SK-N-DZ (cell line): ENCODE data around the gene HS6ST3. TPM values are rescaled to one million over a fixed set of nuclear protein-coding genes. Genes with fewer than 3 reads are reported as not detected.
"Not testable (repeated sequence)": the region's sequence is repeated elsewhere in the genome, so short reads cannot be mapped to it uniquely, and the experiment has no call there.

Source experiments
- DNase-seq: peaks from one replicate; pipeline ENCODE4 v3.0.0-alpha.2; 2015; ENCODE audit warnings: low spot score
- polyA plus RNA-seq, 2 experiments: library from polyadenylated mRNA; depleted of rRNA; stranded (reverse); fragments of >200 nt; gene quantifications; 2 replicates each; pipeline ENCODE4 v1.2.3, GENCODE V29; 2014

The HS6ST3 gene
- 9.8 and 10.8 TPM in 2 replicates for polyA plus RNA-seq (2014; cell fraction: cytosol; rRNA removed)
- 12.9 and 15.8 TPM in 2 replicates for polyA plus RNA-seq (2014; cell fraction: nucleus; rRNA removed)

GRCh38 chr13:96089749-96090239 is at the start of gene HS6ST3:
Gene HS6ST3, plus strand, starts transcription at chr13:96090107.
- DNase-seq, result peak; percentile 79

GRCh38 chr13:96041326-96042110 is 48.4 kb upstream of the HS6ST3 start:
- no peak for DNase-seq

- DNase-seq, result no peak
Measured at GRCh38 chr13:96044238-96044637, 45.7 kb upstream of the HS6ST3 start.

- not testable (repeated sequence) for DNase-seq
Measured at GRCh38 chr13:96046449-96047126, 43.3 kb upstream of the HS6ST3 start.

- DNase-seq, result not testable (repeated sequence)
Measured at GRCh38 chr13:96050955-96051354, 39.0 kb upstream of the HS6ST3 start.

- DNase-seq, result not testable (repeated sequence)
Measured at GRCh38 chr13:96051491-96051890, 38.4 kb upstream of the HS6ST3 start.

- not testable (repeated sequence) for DNase-seq
Measured at GRCh38 chr13:96051946-96052345, 38.0 kb upstream of the HS6ST3 start.

GRCh38 chr13:96052656-96053002 is 37.3 kb upstream of the HS6ST3 start:
- peak; percentile 41 for DNase-seq

- DNase-seq, result peak; percentile 92
Measured at GRCh38 chr13:96053003-96053703, 36.8 kb upstream of the HS6ST3 start, which contains the start of gene UGGT2. Gene UGGT2, minus strand, starts transcription at chr13:96053401. Its CDS starts 89 bp downstream, at chr13:96053312.

GRCh38 chr13:96065849-96066248 is 24.1 kb upstream of the HS6ST3 start:
- DNase-seq, result no peak

- DNase-seq, result no peak
Measured at GRCh38 chr13:96068729-96069128, 21.2 kb upstream of the HS6ST3 start.

GRCh38 chr13:96071504-96071903 is 18.4 kb upstream of the HS6ST3 start:
- DNase-seq, result no peak

GRCh38 chr13:96072392-96072791 is 17.5 kb upstream of the HS6ST3 start:
- DNase-seq, result no peak

GRCh38 chr13:96075953-96076543 is 13.9 kb upstream of the HS6ST3 start:
- no peak for DNase-seq

GRCh38 chr13:96080676-96081075 is 9.2 kb upstream of the HS6ST3 start:
- no peak for DNase-seq

- DNase-seq, result no peak
Measured at GRCh38 chr13:96081888-96082287, 8.0 kb upstream of the HS6ST3 start.

GRCh38 chr13:96082640-96083039 is 7.3 kb upstream of the HS6ST3 start:
- no peak for DNase-seq

GRCh38 chr13:96086736-96087135 is 3.2 kb upstream of the HS6ST3 start:
- no peak for DNase-seq

- DNase-seq, result no peak
Measured at GRCh38 chr13:96089139-96089538, 768 bp upstream of the HS6ST3 start.

GRCh38 chr13:96090240-96091101 is 564 bp downstream of the HS6ST3 start:
- DNase-seq, result no peak
